ENCODE data around the gene CHODL. TPM values are rescaled to one million over a fixed set of nuclear protein-coding genes. Genes with fewer than 3 reads are reported as not detected.

CHODL gene
- total RNA-seq, 1 experiment from 2014 or later = 0.44 TPM

DNA sequence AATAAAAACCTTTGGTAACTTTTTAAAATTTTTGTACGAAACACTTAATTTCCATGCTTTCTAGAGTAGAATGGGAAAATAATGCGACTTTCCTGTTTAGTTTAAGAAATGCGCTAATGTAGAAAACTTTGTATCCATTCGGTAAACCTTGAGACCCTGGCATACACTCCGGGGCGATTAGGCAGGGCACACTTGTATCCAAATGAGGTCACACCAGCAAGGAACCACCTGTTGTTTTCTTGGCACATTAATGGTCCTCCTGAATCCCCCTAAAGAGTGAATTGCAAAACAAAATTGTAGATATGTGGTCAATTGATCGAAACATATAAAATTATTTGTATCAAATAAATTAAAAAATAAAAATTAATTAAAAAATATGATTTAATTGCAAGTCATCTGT lies 25.2 kb downstream of the CHODL start:
- Histone ChIP-seq H3K36me3 (ENCODE audit: low read depth) (no peaks in the 10 kb centered on the region), H3K9me3 (ENCODE audit: insufficient read depth, low read depth) (no peaks in the 10 kb centered on the region), H3K27me3 (ENCODE audit: insufficient read depth, low read depth) (no peaks in the 10 kb centered on the region), H3K27ac (no peak overlapping the region), H3K4me1 (replicated peaks; ENCODE audit: insufficient read depth) (no peaks in the 10 kb centered on the region), H3K4me2 (no peak overlapping the region), H3F3A (ENCODE audit: insufficient read depth, low read depth) (no peaks in the 10 kb centered on the region), H3K79me2 (ENCODE audit: low read depth) (no peaks in the 10 kb centered on the region), H3K9me2 (ENCODE audit: insufficient read depth) (no peaks in the 10 kb centered on the region), H2AFZ (no peak overlapping the region), H3K4me3 (no peak overlapping the region), H4K20me1 (ENCODE audit: insufficient read depth) (no peaks in the 10 kb centered on the region)
- BruUV-seq (replicated peaks) = no TSS peak
- ChIA-PET POLR2A (ENCODE audit: unreplicated experiment) (no interaction called here), CTCF (no interaction called here)
- DNase-seq = no peak
- no peak for TF ChIP-seq EZH2 (IDR thresholded peaks at IDR 0.05; ENCODE audit: low read depth)
- no peak for TF ChIP-seq CTCF (conservative IDR thresholded peaks at IDR 0.05)
- intact Hi-C loops (cut with micrococcal nuclease; ENCODE audit: unreplicated experiment) = no loop called here

DNA sequence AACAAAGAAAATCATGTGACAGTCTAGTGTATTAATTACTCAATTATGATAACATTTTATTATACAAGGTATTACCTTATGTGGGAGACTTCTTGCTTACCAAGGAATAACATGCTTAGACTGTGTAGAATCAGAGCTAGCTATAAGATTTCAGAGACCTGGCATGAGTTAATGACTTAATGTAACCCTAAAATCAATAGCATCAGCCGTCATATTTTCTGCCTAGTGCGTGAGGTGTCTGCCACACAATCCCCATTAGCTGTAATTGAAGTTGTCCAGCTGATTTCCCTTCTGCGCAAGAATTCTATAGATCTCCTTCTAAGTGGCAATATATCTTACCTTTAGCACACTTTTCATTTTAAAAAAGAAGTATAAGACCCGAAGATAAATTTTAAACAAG lies 28.8 kb downstream of the CHODL start:
- Histone ChIP-seq H3K36me3 (ENCODE audit: low read depth) (no peaks in the 10 kb centered on the region), H3F3A (ENCODE audit: insufficient read depth, low read depth) (no peaks in the 10 kb centered on the region), H3K79me2 (ENCODE audit: low read depth) (no peaks in the 10 kb centered on the region), H3K27ac (no peak overlapping the region), H3K4me3 (no peak overlapping the region), H3K4me1 (replicated peaks; ENCODE audit: insufficient read depth) (no peaks in the 10 kb centered on the region), H3K9me2 (ENCODE audit: insufficient read depth) (no peaks in the 10 kb centered on the region), H2AFZ (no peak overlapping the region), H3K9me3 (ENCODE audit: insufficient read depth, low read depth) (no peaks in the 10 kb centered on the region), H4K20me1 (ENCODE audit: insufficient read depth) (no peaks in the 10 kb centered on the region), H3K4me2 (no peak overlapping the region), H3K27me3 (ENCODE audit: insufficient read depth, low read depth) (no peaks in the 10 kb centered on the region)
- intact Hi-C loops (cut with micrococcal nuclease; ENCODE audit: unreplicated experiment) = no loop called here
- no peak for TF ChIP-seq EZH2 (IDR thresholded peaks at IDR 0.05; ENCODE audit: low read depth)
- TF ChIP-seq CTCF (conservative IDR thresholded peaks at IDR 0.05) = no peak
- BruUV-seq (replicated peaks) = no TSS peak
- ChIA-PET POLR2A (ENCODE audit: unreplicated experiment) (no interaction called here), CTCF (no interaction called here)
- DNase-seq = no peak

GRCh38 chr21:18274370-18274769 lies 29.7 kb downstream of the CHODL start:
- no peak for DNase-seq
- no peaks in the 10 kb centered on the region for H3K4me1 ChIP-seq (replicated peaks; ENCODE audit: insufficient read depth)
- H3K27me3 ChIP-seq (ENCODE audit: insufficient read depth, low read depth) = no peaks in the 10 kb centered on the region
- H3K4me3 ChIP-seq = no peak overlapping the region
- no peaks in the 10 kb centered on the region for H3K9me3 ChIP-seq (ENCODE audit: insufficient read depth, low read depth)
- H3K36me3 ChIP-seq (ENCODE audit: low read depth) = no peaks in the 10 kb centered on the region
- no peaks in the 10 kb centered on the region for H3K9me2 ChIP-seq (ENCODE audit: insufficient read depth)
- POLR2A ChIA-PET (ENCODE audit: unreplicated experiment) = no interaction called here
- no peaks in the 10 kb centered on the region for H3F3A ChIP-seq (ENCODE audit: insufficient read depth, low read depth)
- TF ChIP-seq CTCF (conservative IDR thresholded peaks at IDR 0.05) (no peak), EZH2 (IDR thresholded peaks at IDR 0.05; ENCODE audit: low read depth) (no peak)
- no peak overlapping the region for H3K4me2 ChIP-seq
- CTCF ChIA-PET = no interaction called here
- no peak overlapping the region for H2AFZ ChIP-seq
- no peak overlapping the region for H3K27ac ChIP-seq
- no peaks in the 10 kb centered on the region for H4K20me1 ChIP-seq (ENCODE audit: insufficient read depth)
- no TSS peak for BruUV-seq (replicated peaks)
- intact Hi-C loops (cut with micrococcal nuclease; ENCODE audit: unreplicated experiment) = no loop called here
- H3K79me2 ChIP-seq (ENCODE audit: low read depth) = no peaks in the 10 kb centered on the region
